GM12878 (cell line): ENCODE measurements around the gene TMEM181. TPM values are rescaled to one million over a fixed set of nuclear protein-coding genes. Genes with fewer than 3 reads are reported as not detected.

ENCODE experiments used
- CEBPB ChIP-seq, 2 experiments: fragments of 150-350 bp in 1 of 2; IDR thresholded peaks; 2 replicates each; pipeline ENCODE4 v1.6.1; 2012 to 2014; ENCODE audit warnings: low read depth in 2 of 2, low read length in 2 of 2, borderline replicate concordance in 1 of 2, inconsistent platforms in 1 of 2
- CREB1 ChIP-seq: IDR thresholded peaks from 2 replicates; pipeline ENCODE4 v1.6.1; 2012; ENCODE audit warnings: low read depth, mild to moderate bottlenecking, inconsistent platforms
- EED ChIP-seq: sonication (generic); IDR thresholded peaks from 2 replicates; pipeline ENCODE4 v1.6.1; 2016; ENCODE audit warnings: antibody characterized with exemption, low read depth
- FOS ChIP-seq: IDR thresholded peaks from 3 replicates; pipeline ENCODE4 v1.6.1; 2011; ENCODE audit warnings: borderline replicate concordance; ENCODE audit not compliant: insufficient read length; ENCODE audit errors: extremely low read depth
- MLLT1 ChIP-seq: fragments of 450-650 bp; IDR thresholded peaks from 2 replicates; pipeline ENCODE4 v1.6.1; 2016; ENCODE audit warnings: mild to moderate bottlenecking
- MXI1 ChIP-seq: fragments of 150-350 bp; IDR thresholded peaks from 2 replicates; pipeline ENCODE4 v1.6.1; 2011; ENCODE audit warnings: low read depth, mild to moderate bottlenecking, inconsistent platforms, low read length, improper control_type of control experiment
- MYC ChIP-seq: IDR thresholded peaks from 2 replicates; pipeline ENCODE4 v1.6.1; 2011; ENCODE audit warnings: mild to moderate bottlenecking, low read length, moderate library complexity, inconsistent platforms; ENCODE audit not compliant: insufficient read depth, insufficient replicate concordance, insufficient read length, severe bottlenecking
- NFYB ChIP-seq: IDR thresholded peaks from 2 replicates; pipeline ENCODE4 v1.6.1; 2011; ENCODE audit warnings: low read depth, mild to moderate bottlenecking, low read length, improper control_type of control experiment, moderate library complexity; ENCODE audit not compliant: insufficient read depth
- NR2C1 ChIP-seq: fragments of 450-650 bp; IDR thresholded peaks from 2 replicates; pipeline ENCODE4 v1.6.1; 2017; ENCODE audit warnings: antibody characterized with exemption, mild to moderate bottlenecking, moderate library complexity
- POLR2A ChIP-seq: IDR thresholded peaks from 2 replicates; pipeline ENCODE4 v1.6.1; 2011; ENCODE audit warnings: low read depth, mild to moderate bottlenecking, low read length
- SP1 ChIP-seq: IDR thresholded peaks from one replicate; pipeline ENCODE4 v1.6.1; 2011; ENCODE audit warnings: low read depth, low read length
- SREBF1 ChIP-seq: IDR thresholded peaks from 2 replicates; pipeline ENCODE4 v1.6.1; 2012; ENCODE audit warnings: mild to moderate bottlenecking, low read length
- SRF ChIP-seq, 2 experiments: IDR thresholded peaks; 2 replicates each; pipeline ENCODE4 v1.6.1; 2011; ENCODE audit warnings: low read depth in 2 of 2, low read length in 2 of 2, mild to moderate bottlenecking in 1 of 2, moderate library complexity in 1 of 2
- SUZ12 ChIP-seq: fragments of 200-600 bp; sonication (generic); IDR thresholded peaks from one replicate; pipeline ENCODE4 v1.6.1; 2018; ENCODE audit warnings: antibody characterized with exemption, mild to moderate bottlenecking; ENCODE audit not compliant: unreplicated experiment
- USF2 ChIP-seq: IDR thresholded peaks from 2 replicates; pipeline ENCODE4 v1.6.1; 2011; ENCODE audit warnings: low read depth, low read length, improper control_type of control experiment, borderline replicate concordance
- ZNF592 ChIP-seq: fragments of 450-650 bp; IDR thresholded peaks from 2 replicates; pipeline ENCODE4 v1.6.1; 2017; ENCODE audit warnings: mild to moderate bottlenecking, moderate library complexity
- ZZZ3 ChIP-seq: IDR thresholded peaks from 2 replicates; pipeline ENCODE4 v1.6.1; 2011; ENCODE audit warnings: low read depth; ENCODE audit not compliant: control insufficient read depth, insufficient read length
- polyA plus RNA-seq, 11 experiments: library from polyadenylated mRNA; depleted of rRNA in 4 of 11; unstranded in 6 of 11; stranded (reverse) in 5 of 11; fragments of >200 nt; fragmentation: Nextera tagmentation in 4 of 11; fragmentation: Illumina TruSeq in 1 of 11; extraction: Ambion mirVana in 4 of 11; extraction: Trizol in 1 of 11; gene quantifications; 1 replicate in 1 of 11; 2 replicates in 10 of 11; pipeline versions ENCODE4 v1.2.1 to v1.2.3, GENCODE V29; 2011 to 2016; ENCODE audit warnings: inconsistent platforms in 2 of 11, missing spikeins in 2 of 11, low read depth in 1 of 11
- total RNA-seq, 4 experiments: library from RNA; depleted of rRNA in 3 of 4; stranded (reverse); fragments of >200 nt in 3 of 4; fragmentation: Illumina TruSeq in 1 of 4; extraction: Trizol in 1 of 4; gene quantifications; 2 replicates each; pipeline versions ENCODE4 v1.2.1 to v1.2.3, GENCODE V29; 2013 to 2021
- TF ChIP-seq, protein P1 (sequence below): fragments of 450-650 bp; IDR thresholded peaks from 2 replicates; pipeline ENCODE4 v1.6.1; 2014; ENCODE audit warnings: mild to moderate bottlenecking
- TF ChIP-seq, protein P2 (sequence below): fragments of 450-650 bp; IDR thresholded peaks from 2 replicates; pipeline ENCODE4 v1.6.1; 2017; ENCODE audit warnings: borderline replicate concordance

Gene TMEM181
- total and polyA plus RNA-seq, 10 of the 15 experiments (the other 5 are each of a cell fraction or from before 2014, with no cell fraction given) = 1.5 to 7.9 (median 5.2) TPM

- TF ChIP-seq, protein P1, sequence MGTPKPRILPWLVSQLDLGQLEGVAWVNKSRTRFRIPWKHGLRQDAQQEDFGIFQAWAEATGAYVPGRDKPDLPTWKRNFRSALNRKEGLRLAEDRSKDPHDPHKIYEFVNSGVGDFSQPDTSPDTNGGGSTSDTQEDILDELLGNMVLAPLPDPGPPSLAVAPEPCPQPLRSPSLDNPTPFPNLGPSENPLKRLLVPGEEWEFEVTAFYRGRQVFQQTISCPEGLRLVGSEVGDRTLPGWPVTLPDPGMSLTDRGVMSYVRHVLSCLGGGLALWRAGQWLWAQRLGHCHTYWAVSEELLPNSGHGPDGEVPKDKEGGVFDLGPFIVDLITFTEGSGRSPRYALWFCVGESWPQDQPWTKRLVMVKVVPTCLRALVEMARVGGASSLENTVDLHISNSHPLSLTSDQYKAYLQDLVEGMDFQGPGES = peak; percentile 28; the same call in 1 of the 2 replicates
- TF ChIP-seq NR2C1 (peak; percentile 50; the same call in 1 of the 2 replicates), FOS (no peak), USF2 (peak; percentile 94), NFYB (no peak), ZZZ3 (no peak), MYC (peak; percentile 29), MXI1 (peak; percentile 81), SREBF1 (no peak), CREB1 (peak; percentile 95), SRF (IDR thresholded peaks at IDR 0.05; ENCODE audit: low read depth in 2 of 2, low read length in 2 of 2) (no peak), POLR2A (peak; percentile 88), EED (no peak), CEBPB (IDR thresholded peaks at IDR 0.05; ENCODE audit: borderline replicate concordance in 1 of 2, low read depth in 2 of 2, low read length in 2 of 2) (no peak), SUZ12 (no peak), SP1 (peak; percentile 19), MLLT1 (0 out of 2 replicates have a peak, but pooled peaks have one; percentile 8), ZNF592 (no peak)
- TF ChIP-seq, protein P2, sequence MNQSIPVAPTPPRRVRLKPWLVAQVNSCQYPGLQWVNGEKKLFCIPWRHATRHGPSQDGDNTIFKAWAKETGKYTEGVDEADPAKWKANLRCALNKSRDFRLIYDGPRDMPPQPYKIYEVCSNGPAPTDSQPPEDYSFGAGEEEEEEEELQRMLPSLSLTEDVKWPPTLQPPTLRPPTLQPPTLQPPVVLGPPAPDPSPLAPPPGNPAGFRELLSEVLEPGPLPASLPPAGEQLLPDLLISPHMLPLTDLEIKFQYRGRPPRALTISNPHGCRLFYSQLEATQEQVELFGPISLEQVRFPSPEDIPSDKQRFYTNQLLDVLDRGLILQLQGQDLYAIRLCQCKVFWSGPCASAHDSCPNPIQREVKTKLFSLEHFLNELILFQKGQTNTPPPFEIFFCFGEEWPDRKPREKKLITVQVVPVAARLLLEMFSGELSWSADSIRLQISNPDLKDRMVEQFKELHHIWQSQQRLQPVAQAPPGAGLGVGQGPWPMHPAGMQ = no peak
Observed at GRCh38 chr6:158559895-158560835, at the start of gene TMEM181 (continued).
